MCF 10A (cell line): ENCODE results near the gene CACNA1D. TPM values are rescaled to one million over a fixed set of nuclear protein-coding genes. Genes with fewer than 3 reads are reported as not detected.
"Not testable (repeated sequence)": the region's sequence is repeated elsewhere in the genome, so short reads cannot be mapped to it uniquely, and the experiment has no call there.

Experiments
- Bru-seq: library from RNA; stranded (reverse); fragments of 400-500 nt; gene quantifications from one replicate; lab custom pipeline; 2021; lab: Mats Ljungman, UMichigan
- BruChase-seq, 2 experiments: library from RNA; stranded (reverse); fragments of 400-500 nt; gene quantifications; one replicate each; lab custom pipeline; 2021; lab: Mats Ljungman, UMichigan
- BruUV-seq: library from RNA; stranded (reverse); fragments of 400-500 nt; replicated peaks from 2 replicates; lab custom pipeline; 2021; lab: Mats Ljungman, UMichigan
- CTCF ChIA-PET: fragments of 300-600 bp; sonication (Branson Sonifier 250); formaldehyde crosslinking; extraction: SDS; loops from one replicate; lab custom pipeline; 2021; ENCODE audit warnings: antibody characterized with exemption, inconsistent platforms; lab: Yijun Ruan, JAX
- POLR2A ChIA-PET: fragments of 300-600, 350-650 bp; sonication (Branson Sonifier 250); formaldehyde crosslinking; extraction: SDS; loops from one replicate; lab custom pipeline; 2020; ENCODE audit warnings: antibody characterized with exemption, inconsistent platforms; lab: Yijun Ruan, JAX
- DNase-seq: peaks from one replicate; pipeline ENCODE4 v3.0.0-alpha.2; 2018; ENCODE audit not compliant: unreplicated experiment
- H3K27ac Mint-ChIP-seq: one replicate; pipeline ENCODE4 v1.8.0; 2022; ENCODE audit warnings: mild to moderate bottlenecking, low read depth, mixed read lengths; ENCODE audit not compliant: unreplicated experiment
- H3K27me3 Mint-ChIP-seq: one replicate; pipeline ENCODE4 v1.8.0; 2022; ENCODE audit warnings: mixed read lengths; ENCODE audit not compliant: insufficient read depth, unreplicated experiment
- H3K36me3 Mint-ChIP-seq: one replicate; pipeline ENCODE4 v1.8.0; 2022; ENCODE audit warnings: mild to moderate bottlenecking, moderate library complexity, mixed read lengths; ENCODE audit not compliant: insufficient read depth, unreplicated experiment
- H3K4me1 Mint-ChIP-seq: one replicate; pipeline ENCODE4 v1.8.0; 2022; ENCODE audit warnings: mixed read lengths; ENCODE audit not compliant: insufficient read depth, unreplicated experiment
- H3K4me3 Mint-ChIP-seq: one replicate; pipeline ENCODE4 v1.8.0; 2022; ENCODE audit warnings: mild to moderate bottlenecking, moderate library complexity, mixed read lengths; ENCODE audit not compliant: unreplicated experiment
- H3K9me3 Mint-ChIP-seq: one replicate; pipeline ENCODE4 v1.8.0; 2022; ENCODE audit warnings: mixed read lengths; ENCODE audit not compliant: unreplicated experiment
- intact Hi-C: fragments of 100-400 bp; cut with micrococcal nuclease; formaldehyde crosslinking; loops from 2 replicates; pipeline ENCODE4 v1.14.1; 2022
- long read RNA-seq: library from polyadenylated mRNA; stranded (forward); transcript quantifications from one replicate; pipeline ENCODE4 v2.0.0, GENCODE V29; 2022
- total RNA-seq: library from RNA; stranded (reverse); gene quantifications from 2 replicates; pipeline ENCODE4 v1.2.3, GENCODE V29; 2022
- TF ChIP-seq, protein P1 (sequence below): fragments of 200-600 bp; IDR thresholded peaks from one replicate; pipeline ENCODE4 v1.8.0; 2022; ENCODE audit warnings: antibody characterized with exemption, mild to moderate bottlenecking; ENCODE audit not compliant: unreplicated experiment

Gene CACNA1D
- total RNA-seq, result 0.26 TPM in 1 of 2 replicates, not detected in the other
- Bru-seq, nascent RNA, result percentile 7 among the genes with signal in this experiment
- percentile 6 among the genes with signal in this experiment for BruChase-seq, experiment 1, labeled RNA remaining after a 6-hour chase
- percentile 9 among the genes with signal in this experiment for BruChase-seq, experiment 2, labeled RNA remaining after a 2-hour chase
- long read RNA-seq, partial matches to known transcripts, result 0 of 1 reads
- long read RNA-seq, other reads (novel, unspliced or antisense), result 1 of 1 reads

GRCh38 chr3:53493963-53494791, at the start of gene CACNA1D:
Gene CACNA1D, plus strand, starts transcription at chr3:53494611. Its CDS starts 556 bp downstream, at chr3:53495167.
- CTCF ChIA-PET, result no interaction called here

DNA sequence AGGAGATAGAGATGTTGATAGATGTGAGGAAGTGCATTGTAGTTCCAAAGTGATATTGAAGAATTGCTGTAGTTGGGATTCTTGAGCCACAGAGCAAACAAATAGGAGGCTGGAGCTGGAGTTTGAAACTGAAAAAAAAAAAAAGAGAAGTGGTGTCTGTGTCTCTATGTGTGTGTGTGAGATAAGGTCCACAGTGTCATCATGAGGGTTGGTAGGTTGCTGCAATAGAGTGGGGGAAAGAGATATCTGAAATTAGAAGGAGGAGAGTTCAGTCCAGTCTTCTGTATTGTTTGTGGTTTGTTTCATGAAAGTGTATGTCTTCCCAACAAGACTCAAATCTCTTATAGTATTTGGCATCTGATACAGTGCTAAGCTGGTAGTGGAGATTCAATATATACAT, 37.3 kb upstream of the CACNA1D start:
- no peaks in the 10 kb centered on the region for H3K9me3 Mint-ChIP-seq
- H3K36me3 Mint-ChIP-seq, result no peaks in the 10 kb centered on the region
- ChIA-PET CTCF (interaction anchor here (0.6 kb wide), 2 partner anchors 60 to 251 kb away, joined by 3 to 4 read pairs; no protein-coding TSS in a partner anchor), POLR2A (no interaction called here)
- H3K27ac Mint-ChIP-seq, result no peak overlapping the region
- no peak for DNase-seq
- no peak overlapping the region for H3K4me3 Mint-ChIP-seq
- intact Hi-C loops, result no loop called here
- no TSS peak for BruUV-seq
- H3K27me3 Mint-ChIP-seq, result peaks cover 10% of the 10 kb centered on the region
- TF ChIP-seq, protein P1, sequence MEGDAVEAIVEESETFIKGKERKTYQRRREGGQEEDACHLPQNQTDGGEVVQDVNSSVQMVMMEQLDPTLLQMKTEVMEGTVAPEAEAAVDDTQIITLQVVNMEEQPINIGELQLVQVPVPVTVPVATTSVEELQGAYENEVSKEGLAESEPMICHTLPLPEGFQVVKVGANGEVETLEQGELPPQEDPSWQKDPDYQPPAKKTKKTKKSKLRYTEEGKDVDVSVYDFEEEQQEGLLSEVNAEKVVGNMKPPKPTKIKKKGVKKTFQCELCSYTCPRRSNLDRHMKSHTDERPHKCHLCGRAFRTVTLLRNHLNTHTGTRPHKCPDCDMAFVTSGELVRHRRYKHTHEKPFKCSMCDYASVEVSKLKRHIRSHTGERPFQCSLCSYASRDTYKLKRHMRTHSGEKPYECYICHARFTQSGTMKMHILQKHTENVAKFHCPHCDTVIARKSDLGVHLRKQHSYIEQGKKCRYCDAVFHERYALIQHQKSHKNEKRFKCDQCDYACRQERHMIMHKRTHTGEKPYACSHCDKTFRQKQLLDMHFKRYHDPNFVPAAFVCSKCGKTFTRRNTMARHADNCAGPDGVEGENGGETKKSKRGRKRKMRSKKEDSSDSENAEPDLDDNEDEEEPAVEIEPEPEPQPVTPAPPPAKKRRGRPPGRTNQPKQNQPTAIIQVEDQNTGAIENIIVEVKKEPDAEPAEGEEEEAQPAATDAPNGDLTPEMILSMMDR, result no peak
- no peaks in the 10 kb centered on the region for H3K4me1 Mint-ChIP-seq

More at GRCh38 chr3:53493963-53494791, at the start of gene CACNA1D:
- POLR2A ChIA-PET, result interaction anchor here (0.6 kb wide), 1 partner anchor 241 kb away, joined by 3 read pairs; no protein-coding TSS in a partner anchor
- TF ChIP-seq, protein P1, result no peak
- intact Hi-C loops, result no loop called here
- Mint-ChIP-seq H3K36me3 (no peaks in the 10 kb centered on the region), H3K4me3 (peak within 1 kb of the TSS; percentile 45), H3K27ac (no peak within 1 kb of the TSS), H3K9me3 (no peaks in the 10 kb centered on the region), H3K4me1 (no peaks in the 10 kb centered on the region), H3K27me3 (peaks cover 45% of the 10 kb centered on the region)
- no TSS peak for BruUV-seq
- DNase-seq, result peak; percentile 24

- H3K9me3 Mint-ChIP-seq, result no peaks in the 10 kb centered on the region
- POLR2A ChIA-PET, result no interaction called here
- TF ChIP-seq, protein P1, result no peak
- H3K4me1 Mint-ChIP-seq, result no peaks in the 10 kb centered on the region
- H3K36me3 Mint-ChIP-seq, result no peaks in the 10 kb centered on the region
- intact Hi-C loops, result no loop called here
- H3K27me3 Mint-ChIP-seq, result peaks cover 10% of the 10 kb centered on the region
- no TSS peak for BruUV-seq
- H3K4me3 Mint-ChIP-seq, result no peak overlapping the region
- DNase-seq, result no peak
- H3K27ac Mint-ChIP-seq, result no peak overlapping the region
- CTCF ChIA-PET, result no interaction called here
Measured at GRCh38 chr3:53460326-53460725, 34.1 kb upstream of the CACNA1D start.

DNA sequence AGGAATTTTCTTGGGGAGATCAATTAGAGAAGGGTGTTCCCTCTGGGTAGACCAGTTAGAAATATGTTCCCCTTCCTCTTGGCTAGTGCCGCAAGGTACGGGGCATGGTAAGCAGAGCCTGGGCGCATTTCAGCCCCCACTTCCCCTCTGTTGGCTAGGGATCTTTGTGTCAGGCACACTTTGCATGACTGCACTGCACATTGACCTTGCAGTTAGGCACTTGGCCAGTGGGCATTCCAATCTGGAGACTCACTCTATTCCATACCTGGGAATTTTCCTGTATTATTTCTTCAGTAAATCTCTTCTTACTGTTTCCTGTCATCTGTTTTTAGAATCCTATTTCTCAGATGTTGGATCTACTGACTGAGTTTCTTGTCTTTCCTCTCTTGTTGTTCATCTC, 30.0 kb upstream of the CACNA1D start:
- ChIA-PET CTCF (no interaction called here), POLR2A (no interaction called here)
- no TSS peak for BruUV-seq
- no peak overlapping the region for H3K4me3 Mint-ChIP-seq
- no peaks in the 10 kb centered on the region for H3K4me1 Mint-ChIP-seq
- DNase-seq, result peak; percentile 22
- intact Hi-C loops, result no loop called here
- H3K9me3 Mint-ChIP-seq, result no peaks in the 10 kb centered on the region
- H3K36me3 Mint-ChIP-seq, result no peaks in the 10 kb centered on the region
- H3K27ac Mint-ChIP-seq, result no peak overlapping the region
- H3K27me3 Mint-ChIP-seq, result peaks cover 10% of the 10 kb centered on the region
- TF ChIP-seq, protein P1, result no peak

GRCh38 chr3:53469758-53470157, 24.7 kb upstream of the CACNA1D start:
- H3K36me3 Mint-ChIP-seq, BruUV-seq, DNase-seq, H3K27ac Mint-ChIP-seq, H3K9me3 Mint-ChIP-seq, CTCF ChIA-PET, POLR2A ChIA-PET, intact Hi-C loops, H3K4me3 Mint-ChIP-seq, H3K4me1 Mint-ChIP-seq: not testable (repeated sequence)
- H3K27me3 Mint-ChIP-seq, result peaks cover 43% of the 10 kb centered on the region
